Measurements from ENCODE around the gene SRP19. TPM values are rescaled to one million over a fixed set of nuclear protein-coding genes. Genes with fewer than 3 reads are reported as not detected.

SRP19 gene
- total RNA-seq, 2 donors from 2014 or later, result 65.4 to 65.7 TPM

- Histone ChIP-seq H3K9ac (ENCODE audit: extremely low read depth, low read length, poor library complexity, severe bottlenecking) (no peak overlapping the region), H3K4me1 (ENCODE audit: control insufficient read depth, insufficient read depth, low read length) (no peaks in the 10 kb centered on the region), H3K27me3 (ENCODE audit: control insufficient read depth, insufficient read depth, low read length, poor library complexity, severe bottlenecking) (no peaks in the 10 kb centered on the region), H3K27ac (ENCODE audit: low read depth, low read length) (no peak overlapping the region), H3K36me3 (ENCODE audit: control insufficient read depth, insufficient read depth, low read length) (peaks cover 87% of the 10 kb centered on the region), H3K4me3 (ENCODE audit: low read length) (no peak overlapping the region), H3K9me3 (ENCODE audit: control insufficient read depth, low read length) (no peaks in the 10 kb centered on the region)
- DNase-seq, result no peak
- H3K4me1 Mint-ChIP-seq, result peaks cover 12% of the 10 kb centered on the region
- H3K9me3 Mint-ChIP-seq, result no peaks in the 10 kb centered on the region
- no peaks in the 10 kb centered on the region for H3K27me3 Mint-ChIP-seq (ENCODE audit: insufficient read depth)
- no peak for TF ChIP-seq CTCF (conservative IDR thresholded peaks at IDR 0.05)
- no peak overlapping the region for H3K27ac Mint-ChIP-seq
- H3K4me3 Mint-ChIP-seq, result no peak overlapping the region
- 97 to 98% methylated on average over 5 of the region's 5 CpGs for WGBS, 2 experiments (ENCODE audit: insufficient coverage in 1 of 2, insufficient read length in 1 of 2)
- H3K36me3 Mint-ChIP-seq (ENCODE audit: low read depth), result peaks cover 78% of the 10 kb centered on the region
Observed at GRCh38 chr5:112867411-112867810, 6.3 kb downstream of the SRP19 start.

- no peak overlapping the region for H3K9ac ChIP-seq (ENCODE audit: extremely low read depth, low read length, poor library complexity, severe bottlenecking)
- H3K4me1 Mint-ChIP-seq, result peaks cover 2% of the 10 kb centered on the region
- no peak overlapping the region for H3K27ac Mint-ChIP-seq
- no peaks in the 10 kb centered on the region for H3K4me1 ChIP-seq (ENCODE audit: control insufficient read depth, insufficient read depth, low read length)
- peaks cover 74% of the 10 kb centered on the region for H3K36me3 ChIP-seq (ENCODE audit: control insufficient read depth, insufficient read depth, low read length)
- peaks cover 72% of the 10 kb centered on the region for H3K36me3 Mint-ChIP-seq (ENCODE audit: low read depth)
- H3K27ac ChIP-seq (ENCODE audit: low read depth, low read length), result no peak overlapping the region
- H3K9me3 ChIP-seq (ENCODE audit: control insufficient read depth, low read length), result no peaks in the 10 kb centered on the region
- 97 to 99% methylated on average over 3 of the region's 3 CpGs for WGBS, 2 experiments (ENCODE audit: insufficient coverage in 1 of 2, insufficient read length in 1 of 2)
- no peaks in the 10 kb centered on the region for H3K27me3 ChIP-seq (ENCODE audit: control insufficient read depth, insufficient read depth, low read length, poor library complexity, severe bottlenecking)
- no peak for DNase-seq
- no peak overlapping the region for H3K4me3 Mint-ChIP-seq
- no peaks in the 10 kb centered on the region for H3K27me3 Mint-ChIP-seq (ENCODE audit: insufficient read depth)
- no peak for TF ChIP-seq CTCF (conservative IDR thresholded peaks at IDR 0.05)
- no peaks in the 10 kb centered on the region for H3K9me3 Mint-ChIP-seq
- H3K4me3 ChIP-seq (ENCODE audit: low read length), result no peak overlapping the region
Observed at GRCh38 chr5:112869948-112870347, 8.9 kb downstream of the SRP19 start.

- no peak overlapping the region for H3K9ac ChIP-seq (ENCODE audit: extremely low read depth, low read length, poor library complexity, severe bottlenecking)
- H3K27ac Mint-ChIP-seq, result no peak overlapping the region
- no peak for TF ChIP-seq CTCF (conservative IDR thresholded peaks at IDR 0.05)
- no peak overlapping the region for H3K27ac ChIP-seq (ENCODE audit: low read depth, low read length)
- no peaks in the 10 kb centered on the region for H3K27me3 ChIP-seq (ENCODE audit: control insufficient read depth, insufficient read depth, low read length, poor library complexity, severe bottlenecking)
- H3K4me3 ChIP-seq (ENCODE audit: low read length), result no peak overlapping the region
- no peaks in the 10 kb centered on the region for H3K4me1 ChIP-seq (ENCODE audit: control insufficient read depth, insufficient read depth, low read length)
- H3K9me3 Mint-ChIP-seq, result no peaks in the 10 kb centered on the region
- peaks cover 2% of the 10 kb centered on the region for H3K4me1 Mint-ChIP-seq
- 74% methylated on average over 3 of the region's 3 CpGs; no CpG with 5 or more reads in 1 of the 2 experiments for WGBS, 2 experiments (ENCODE audit: insufficient coverage in 1 of 2, insufficient read length in 1 of 2)
- H3K9me3 ChIP-seq (ENCODE audit: control insufficient read depth, low read length), result no peaks in the 10 kb centered on the region
- no peaks in the 10 kb centered on the region for H3K27me3 Mint-ChIP-seq (ENCODE audit: insufficient read depth)
- peaks cover 71% of the 10 kb centered on the region for H3K36me3 Mint-ChIP-seq (ENCODE audit: low read depth)
- no peak overlapping the region for H3K4me3 Mint-ChIP-seq
- no peak for DNase-seq
- H3K36me3 ChIP-seq (ENCODE audit: control insufficient read depth, insufficient read depth, low read length), result peaks cover 79% of the 10 kb centered on the region
Observed at GRCh38 chr5:112870966-112871365, 9.9 kb downstream of the SRP19 start.
